SH-SY5Y (cell line): ENCODE measurements around the gene PFKFB2.

Source experiments
- GATA2 ChIP-seq: IDR thresholded peaks from 2 replicates; pipeline ENCODE4 v1.6.1; 2011; ENCODE audit warnings: mild to moderate bottlenecking, low read depth, low read length
- GATA3 ChIP-seq: IDR thresholded peaks from 2 replicates; pipeline ENCODE4 v1.6.1; 2011; ENCODE audit warnings: low read depth, mild to moderate bottlenecking, low read length, moderate library complexity

GRCh38 chr1:207109004-207109403 is 55.9 kb downstream of the PFKFB2 start:
- no peak for TF ChIP-seq GATA3
- no peak for TF ChIP-seq GATA2
